Sigmoid colon (tissue), 4 donors: Measurements from ENCODE around the gene HDGFL2.

ENCODE experiments used
- CTCF ChIP-seq, 4 experiments: fragments of 450-650 bp in 3 of 4; fragments of 200-600 bp in 1 of 4; IDR thresholded peaks; one replicate each; pipeline ENCODE4 v1.5.1; 2016 to 2019; ENCODE audit warnings: antibody characterized with exemption in 4 of 4, mild to moderate bottlenecking in 3 of 4, moderate library complexity in 2 of 4
- EP300 ChIP-seq, 4 donors: sonication (generic); formaldehyde crosslinking; IDR thresholded peaks; one replicate each; pipeline ENCODE4 v1.6.1; 2017; ENCODE audit warnings: antibody characterized with exemption in 4 of 4
- POLR2A ChIP-seq, 2 donors: fragments of 450-650 bp; IDR thresholded peaks; one replicate each; pipeline ENCODE4 v1.6.1; 2016; ENCODE audit warnings: antibody characterized with exemption in 2 of 2, mild to moderate bottlenecking in 2 of 2, moderate library complexity in 2 of 2
- POLR2AphosphoS5 ChIP-seq, 4 donors: sonication (generic); formaldehyde crosslinking; IDR thresholded peaks; one replicate each; pipeline ENCODE4 v1.6.1; 2017; ENCODE audit warnings: antibody characterized with exemption in 4 of 4

- no peak for TF ChIP-seq CTCF (IDR thresholded peaks at IDR 0.05)
- TF ChIP-seq POLR2A (IDR thresholded peaks at IDR 0.05) = no peak
- TF ChIP-seq POLR2AphosphoS5 (IDR thresholded peaks at IDR 0.05) = no peak
- TF ChIP-seq EP300 (IDR thresholded peaks at IDR 0.05) = no peak
Measured at GRCh38 chr19:4511300-4512054, 39.4 kb downstream of the HDGFL2 start.
